Calu3 (cell line): ENCODE results near the gene OLFM1. TPM values are rescaled to one million over a fixed set of nuclear protein-coding genes. Genes with fewer than 3 reads are reported as not detected.

Experiments
- BruUV-seq: library from RNA; stranded (reverse); fragments of 400-500 nt; replicated peaks from 2 replicates; lab custom pipeline; 2021; lab: Mats Ljungman, UMichigan
- CTCF ChIA-PET: fragments of 300-600 bp; sonication (Branson Sonifier 250); formaldehyde crosslinking; loops from one replicate; lab custom pipeline; 2022; ENCODE audit warnings: antibody characterized with exemption; lab: Charles Lee
- DNase-seq: peaks from one replicate; pipeline ENCODE4 v3.0.0; 2022
- H3K27ac Mint-ChIP-seq: one replicate; pipeline ENCODE4 v1.8.0; 2022; ENCODE audit warnings: mixed read lengths; ENCODE audit not compliant: unreplicated experiment
- H3K27me3 Mint-ChIP-seq: one replicate; pipeline ENCODE4 v1.8.0; 2022; ENCODE audit warnings: mixed read lengths; ENCODE audit not compliant: unreplicated experiment
- H3K36me3 Mint-ChIP-seq: one replicate; pipeline ENCODE4 v1.8.0; 2022; ENCODE audit warnings: mild to moderate bottlenecking, moderate library complexity, mixed read lengths; ENCODE audit not compliant: insufficient read depth, unreplicated experiment
- H3K4me1 Mint-ChIP-seq: one replicate; pipeline ENCODE4 v1.8.0; 2022; ENCODE audit warnings: mild to moderate bottlenecking, low read depth, mixed read lengths; ENCODE audit not compliant: unreplicated experiment
- H3K4me3 Mint-ChIP-seq: one replicate; pipeline ENCODE4 v1.8.0; 2022; ENCODE audit warnings: mild to moderate bottlenecking, low read depth, moderate library complexity, mixed read lengths; ENCODE audit not compliant: unreplicated experiment
- H3K9me3 Mint-ChIP-seq: one replicate; pipeline ENCODE4 v1.8.0; 2022; ENCODE audit warnings: low read depth, mixed read lengths; ENCODE audit not compliant: unreplicated experiment
- CTCF ChIP-seq: fragments of 200-600 bp; IDR thresholded peaks from one replicate; pipeline ENCODE4 v1.8.0; 2022; ENCODE audit warnings: antibody characterized with exemption; ENCODE audit not compliant: unreplicated experiment
- intact Hi-C: fragments of 100-400 bp; cut with micrococcal nuclease; formaldehyde crosslinking; loops from one replicate; pipeline ENCODE4 v1.10.0; 2022; ENCODE audit not compliant: unreplicated experiment
- total RNA-seq: library from RNA; stranded (reverse); gene quantifications from 2 replicates; pipeline ENCODE4 v1.2.3, GENCODE V29; 2022

Gene OLFM1
- total RNA-seq, 1 experiment from 2014 or later = 5.5 TPM

- no TSS peak for BruUV-seq
- no peaks in the 10 kb centered on the region for H3K36me3 Mint-ChIP-seq
- CTCF ChIA-PET = no interaction called here
- intact Hi-C loops = no loop called here
- TF ChIP-seq CTCF = no peak
- peaks cover 9% of the 10 kb centered on the region for H3K9me3 Mint-ChIP-seq
- H3K4me3 Mint-ChIP-seq = no peak overlapping the region
- DNase-seq = no peak
- no peak overlapping the region for H3K27ac Mint-ChIP-seq
- H3K27me3 Mint-ChIP-seq = no peaks in the 10 kb centered on the region
- H3K4me1 Mint-ChIP-seq = no peaks in the 10 kb centered on the region
These were observed 29.4 kb downstream of the OLFM1 start for GRCh38 chr9:135116881-135117280.

GRCh38 chr9:135117281-135117680 lies 29.8 kb downstream of the OLFM1 start:
- intact Hi-C loops = no loop called here
- BruUV-seq = no TSS peak
- peaks cover 9% of the 10 kb centered on the region for H3K9me3 Mint-ChIP-seq
- CTCF ChIA-PET = no interaction called here
- TF ChIP-seq CTCF = no peak
- H3K27me3 Mint-ChIP-seq = no peaks in the 10 kb centered on the region
- no peak for DNase-seq
- H3K4me1 Mint-ChIP-seq = no peaks in the 10 kb centered on the region
- H3K36me3 Mint-ChIP-seq = no peaks in the 10 kb centered on the region
- H3K4me3 Mint-ChIP-seq = no peak overlapping the region
- no peak overlapping the region for H3K27ac Mint-ChIP-seq

GRCh38 chr9:135119496-135120064 lies 32.1 kb downstream of the OLFM1 start:
- Mint-ChIP-seq H3K9me3 (peaks cover 9% of the 10 kb centered on the region), H3K4me3 (no peak overlapping the region), H3K36me3 (no peaks in the 10 kb centered on the region), H3K4me1 (no peaks in the 10 kb centered on the region), H3K27me3 (no peaks in the 10 kb centered on the region), H3K27ac (no peak overlapping the region)
- intact Hi-C loops = no loop called here
- no peak for DNase-seq
- no peak for TF ChIP-seq CTCF
- BruUV-seq = no TSS peak
- CTCF ChIA-PET = no interaction called here

GRCh38 chr9:135120249-135120648 lies 32.8 kb downstream of the OLFM1 start:
- CTCF ChIA-PET = no interaction called here
- no peak for TF ChIP-seq CTCF
- Mint-ChIP-seq H3K27me3 (no peaks in the 10 kb centered on the region), H3K4me1 (no peaks in the 10 kb centered on the region), H3K4me3 (no peak overlapping the region), H3K9me3 (peaks cover 9% of the 10 kb centered on the region), H3K27ac (no peak overlapping the region), H3K36me3 (no peaks in the 10 kb centered on the region)
- intact Hi-C loops = no loop called here
- no TSS peak for BruUV-seq
- no peak for DNase-seq
